Measurements from ENCODE around the gene ST7L. TPM values are rescaled to one million over a fixed set of nuclear protein-coding genes. Genes with fewer than 3 reads are reported as not detected.

ST7L gene
- total RNA-seq, 2 experiments from 2014 or later = 13.7 to 14.0 TPM

GRCh38 chr1:112507336-112507735 lies 111.6 kb downstream of the ST7L start:
- Mint-ChIP-seq H3K4me3 (peak overlapping the region; percentile 72), H3K36me3 (ENCODE audit: low read depth) (no peaks in the 10 kb centered on the region), H3K27ac (no peak overlapping the region), H3K9me3 (no peaks in the 10 kb centered on the region), H3K27me3 (peaks cover 58% of the 10 kb centered on the region), H3K4me1 (peaks cover 11% of the 10 kb centered on the region)
- POLR2A ChIA-PET = no interaction called here
- CTCF ChIA-PET = no interaction called here
- DNase-seq = no peak

- H3K36me3 Mint-ChIP-seq (ENCODE audit: low read depth) = no peaks in the 10 kb centered on the region
- no peak for DNase-seq
- H3K9me3 Mint-ChIP-seq = no peaks in the 10 kb centered on the region
- peaks cover 62% of the 10 kb centered on the region for H3K27me3 Mint-ChIP-seq
- POLR2A ChIA-PET = no interaction called here
- H3K4me3 Mint-ChIP-seq = no peak overlapping the region
- no peak overlapping the region for H3K27ac Mint-ChIP-seq
- CTCF ChIA-PET = no interaction called here
- peaks cover 14% of the 10 kb centered on the region for H3K4me1 Mint-ChIP-seq
Measured at GRCh38 chr1:112506731-112507130, 112.2 kb downstream of the ST7L start.

- Mint-ChIP-seq H3K27ac (no peak overlapping the region), H3K4me3 (no peak overlapping the region), H3K36me3 (ENCODE audit: low read depth) (no peaks in the 10 kb centered on the region), H3K27me3 (peaks cover 66% of the 10 kb centered on the region), H3K9me3 (no peaks in the 10 kb centered on the region), H3K4me1 (peaks cover 16% of the 10 kb centered on the region)
- ChIA-PET POLR2A (no interaction called here), CTCF (no interaction called here)
- DNase-seq = no peak
Measured at GRCh38 chr1:112506306-112506705, 112.6 kb downstream of the ST7L start.

- no peaks in the 10 kb centered on the region for H3K9me3 Mint-ChIP-seq
- H3K4me1 Mint-ChIP-seq = peaks cover 16% of the 10 kb centered on the region
- ChIA-PET CTCF (no interaction called here), POLR2A (interaction anchor here (0.9 kb wide), 1 partner anchor 9 kb away, joined by 3 read pairs; no protein-coding TSS in a partner anchor)
- no peak for DNase-seq
- no peak overlapping the region for H3K27ac Mint-ChIP-seq
- H3K36me3 Mint-ChIP-seq (ENCODE audit: low read depth) = no peaks in the 10 kb centered on the region
- H3K27me3 Mint-ChIP-seq = peaks cover 69% of the 10 kb centered on the region
- H3K4me3 Mint-ChIP-seq = no peak overlapping the region
Measured at GRCh38 chr1:112505878-112506277, 113.1 kb downstream of the ST7L start.

- H3K27ac Mint-ChIP-seq = no peak overlapping the region
- H3K36me3 Mint-ChIP-seq (ENCODE audit: low read depth) = no peaks in the 10 kb centered on the region
- ChIA-PET POLR2A (interaction anchor here (0.7 to 0.9 kb wide), 2 partner anchors 9 to 12 kb away, joined by 3 read pairs; no protein-coding TSS in a partner anchor), CTCF (no interaction called here)
- H3K4me1 Mint-ChIP-seq = peaks cover 16% of the 10 kb centered on the region
- no peaks in the 10 kb centered on the region for H3K9me3 Mint-ChIP-seq
- DNase-seq = no peak
- no peak overlapping the region for H3K4me3 Mint-ChIP-seq
- H3K27me3 Mint-ChIP-seq = peaks cover 65% of the 10 kb centered on the region
Measured at GRCh38 chr1:112505400-112505785, 113.5 kb downstream of the ST7L start.

- Mint-ChIP-seq H3K4me1 (peaks cover 15% of the 10 kb centered on the region), H3K27me3 (peaks cover 62% of the 10 kb centered on the region), H3K27ac (no peak overlapping the region), H3K36me3 (ENCODE audit: low read depth) (no peaks in the 10 kb centered on the region), H3K9me3 (no peaks in the 10 kb centered on the region), H3K4me3 (no peak overlapping the region)
- ChIA-PET POLR2A (interaction anchor here (0.7 to 0.9 kb wide), 2 partner anchors 10 to 13 kb away, joined by 3 read pairs; no protein-coding TSS in a partner anchor), CTCF (interaction anchor here (1.0 kb wide), 1 partner anchor 109 kb away, joined by 3 read pairs; no protein-coding TSS in a partner anchor)
- DNase-seq = no peak
Measured at GRCh38 chr1:112504661-112505399, 114.1 kb downstream of the ST7L start.

GRCh38 chr1:112504001-112504660 lies 114.8 kb downstream of the ST7L start:
- no peak for DNase-seq
- Mint-ChIP-seq H3K4me1 (peaks cover 15% of the 10 kb centered on the region), H3K27ac (no peak overlapping the region), H3K9me3 (no peaks in the 10 kb centered on the region), H3K27me3 (peaks cover 63% of the 10 kb centered on the region), H3K36me3 (ENCODE audit: low read depth) (no peaks in the 10 kb centered on the region), H3K4me3 (no peak overlapping the region)
- ChIA-PET CTCF (interaction anchor here (1.0 kb wide), 1 partner anchor 110 kb away, joined by 3 read pairs; no protein-coding TSS in a partner anchor), POLR2A (no interaction called here)

- no peak for DNase-seq
- Mint-ChIP-seq H3K4me3 (no peak overlapping the region), H3K4me1 (peaks cover 12% of the 10 kb centered on the region), H3K9me3 (no peaks in the 10 kb centered on the region), H3K27me3 (peaks cover 62% of the 10 kb centered on the region), H3K36me3 (ENCODE audit: low read depth) (no peaks in the 10 kb centered on the region), H3K27ac (no peak overlapping the region)
- ChIA-PET CTCF (interaction anchor here (1.5 to 3.8 kb wide), 5 partner anchors 112 to 205 kb away, joined by 6 to 96 read pairs (median 15); partner anchors contain the start of genes MOV10 and ST7L), POLR2A (interaction anchor here (1.4 to 1.5 kb wide), 2 partner anchors 115 to 172 kb away, joined by 5 to 13 read pairs; partner anchors contain the start of genes MOV10 and ST7L)
Measured at GRCh38 chr1:112502826-112503225, 116.1 kb downstream of the ST7L start.

GRCh38 chr1:112501810-112502641 lies 116.9 kb downstream of the ST7L start:
- H3K27ac Mint-ChIP-seq = no peak overlapping the region
- H3K9me3 Mint-ChIP-seq = no peaks in the 10 kb centered on the region
- CTCF ChIA-PET = interaction anchor here (0.7 to 3.8 kb wide), 21 partner anchors 9 to 213 kb away, joined by 3 to 96 read pairs (median 6); partner anchors contain the start of genes MOV10, PPM1J and ST7L
- H3K4me3 Mint-ChIP-seq = peak overlapping the region; percentile 40
- POLR2A ChIA-PET = interaction anchor here (1.0 to 1.5 kb wide), 3 partner anchors 112 to 173 kb away, joined by 3 to 13 read pairs (median 5); partner anchors contain the start of genes MOV10 and ST7L
- peaks cover 58% of the 10 kb centered on the region for H3K27me3 Mint-ChIP-seq
- DNase-seq = peak; percentile 58
- H3K36me3 Mint-ChIP-seq (ENCODE audit: low read depth) = no peaks in the 10 kb centered on the region
- H3K4me1 Mint-ChIP-seq = peaks cover 7% of the 10 kb centered on the region

- CTCF ChIA-PET = interaction anchor here (1.2 kb wide), 1 partner anchor 212 kb away, joined by 3 read pairs; no protein-coding TSS in a partner anchor
- H3K36me3 Mint-ChIP-seq (ENCODE audit: low read depth) = no peaks in the 10 kb centered on the region
- H3K27ac Mint-ChIP-seq = no peak overlapping the region
- POLR2A ChIA-PET = no interaction called here
- no peak overlapping the region for H3K4me3 Mint-ChIP-seq
- no peaks in the 10 kb centered on the region for H3K9me3 Mint-ChIP-seq
- peaks cover 5% of the 10 kb centered on the region for H3K4me1 Mint-ChIP-seq
- DNase-seq = no peak
- peaks cover 43% of the 10 kb centered on the region for H3K27me3 Mint-ChIP-seq
Measured at GRCh38 chr1:112496290-112496689, 122.7 kb downstream of the ST7L start.

- CTCF ChIA-PET = interaction anchor here (1.3 kb wide), 1 partner anchor 9 kb away, joined by 9 read pairs; no protein-coding TSS in a partner anchor
- H3K4me1 Mint-ChIP-seq = peaks cover 5% of the 10 kb centered on the region
Measured at GRCh38 chr1:112493351-112493750, 125.6 kb downstream of the ST7L start.

GRCh38 chr1:112492076-112492475 lies 126.9 kb downstream of the ST7L start:
- no peak for DNase-seq
- Mint-ChIP-seq H3K4me1 (peaks cover 5% of the 10 kb centered on the region), H3K4me3 (no peak overlapping the region), H3K27me3 (peaks cover 23% of the 10 kb centered on the region), H3K36me3 (ENCODE audit: low read depth) (no peaks in the 10 kb centered on the region), H3K9me3 (no peaks in the 10 kb centered on the region), H3K27ac (no peak overlapping the region)
- POLR2A ChIA-PET = no interaction called here
- CTCF ChIA-PET = interaction anchor here (1.3 kb wide), 1 partner anchor 10 kb away, joined by 9 read pairs; no protein-coding TSS in a partner anchor

More at GRCh38 chr1:112493351-112493750, 125.6 kb downstream of the ST7L start:
- H3K4me3 Mint-ChIP-seq = no peak overlapping the region
- no peak overlapping the region for H3K27ac Mint-ChIP-seq
- H3K27me3 Mint-ChIP-seq = peaks cover 26% of the 10 kb centered on the region
- DNase-seq = no peak
- H3K36me3 Mint-ChIP-seq (ENCODE audit: low read depth) = no peaks in the 10 kb centered on the region
- POLR2A ChIA-PET = no interaction called here
- H3K9me3 Mint-ChIP-seq = no peaks in the 10 kb centered on the region

All from activated CD4-positive, alpha-beta memory T cell treated with anti-CD3 and anti-CD28 coated beads, Interleukin-2, amount 10 ng/mL, durations not matched to agents 7 days and 5 days (primary cell).